OCI-LY1 (cell line): ENCODE measurements around the gene RFESD.

Source experiments
- H2AFZ ChIP-seq: fragments of 200-600 bp; sonication (generic), shearing (Covaris generic); 2 replicates; pipeline ENCODE4 v1.6.0; 2014; ENCODE audit warnings: antibody characterized with exemption, mild to moderate bottlenecking, low read length
- H3F3A ChIP-seq: fragments of 200-600 bp; sonication (generic), shearing (Covaris generic); 2 replicates; pipeline ENCODE4 v1.6.0; 2014; ENCODE audit warnings: mild to moderate bottlenecking, antibody characterized with exemption, low read length, moderate library complexity; ENCODE audit not compliant: insufficient read depth
- H3K27ac ChIP-seq: fragments of 200-600 bp; sonication (generic); 2 replicates; pipeline ENCODE4 v1.5.1; 2014; ENCODE audit warnings: low read length, mixed run types, mild to moderate bottlenecking, low read depth; ENCODE audit not compliant: poor library complexity, severe bottlenecking
- H3K27me3 ChIP-seq: fragments of 200-600 bp; sonication (generic); 2 replicates; pipeline ENCODE4 v1.6.0; 2014; ENCODE audit warnings: antibody characterized with exemption, mild to moderate bottlenecking, low read length, moderate library complexity; ENCODE audit not compliant: insufficient read depth
- H3K36me3 ChIP-seq: fragments of 200-600 bp; sonication (generic); 2 replicates; pipeline ENCODE4 v1.6.1; 2014; ENCODE audit warnings: mild to moderate bottlenecking, antibody characterized with exemption, low read length, moderate library complexity, mixed read lengths; ENCODE audit not compliant: insufficient read depth
- H3K4me1 ChIP-seq: fragments of 200-600 bp; sonication (generic); 2 replicates; pipeline ENCODE4 v1.5.1; 2014; ENCODE audit warnings: mild to moderate bottlenecking, low read length, moderate library complexity; ENCODE audit not compliant: insufficient read depth, severe bottlenecking
- H3K4me2 ChIP-seq: fragments of 200-600 bp; sonication (generic), shearing (Covaris generic); 2 replicates; pipeline ENCODE4 v1.6.1; 2014; ENCODE audit warnings: low read length
- H3K4me3 ChIP-seq: fragments of 200-600 bp; sonication (generic); 2 replicates; pipeline ENCODE4 v1.5.1; 2014; ENCODE audit warnings: low read length, low read depth, mild to moderate bottlenecking, mixed read lengths; ENCODE audit not compliant: poor library complexity, severe bottlenecking
- H3K79me2 ChIP-seq: fragments of 200-600 bp; shearing (Covaris generic); 2 replicates; pipeline ENCODE4 v1.6.1; 2016; ENCODE audit warnings: mixed run types, low read length, mixed read lengths; ENCODE audit not compliant: insufficient read depth
- H3K9ac ChIP-seq: fragments of 200-600 bp; sonication (generic), shearing (Covaris generic); 2 replicates; pipeline ENCODE4 v1.6.1; 2014; ENCODE audit warnings: mild to moderate bottlenecking, low read length, mixed read lengths
- H3K9me2 ChIP-seq: fragments of 200-600 bp; sonication (generic), shearing (Covaris generic); 2 replicates; pipeline ENCODE4 v1.6.1; 2014; ENCODE audit warnings: low read depth, mild to moderate bottlenecking, low read length, mixed read lengths
- H3K9me3 ChIP-seq: fragments of 200-600 bp; shearing (Covaris generic); 2 replicates; pipeline ENCODE4 v1.6.1; 2014; ENCODE audit warnings: low read length, mixed read lengths
- H4K20me1 ChIP-seq: fragments of 200-600 bp; sonication (generic), shearing (Covaris generic); 2 replicates; pipeline ENCODE4 v1.6.0; 2016; ENCODE audit warnings: mild to moderate bottlenecking, low read length; ENCODE audit not compliant: insufficient read depth
- EZH2 ChIP-seq: fragments of 200-600 bp; sonication (generic), shearing (Covaris generic); IDR thresholded peaks from 2 replicates; pipeline ENCODE4 v1.8.0; 2017; ENCODE audit warnings: borderline replicate concordance, mixed run types, mild to moderate bottlenecking, antibody characterized with exemption, low read length, moderate library complexity, mixed read lengths
- TF ChIP-seq, protein P1 (sequence below): fragments of 200-600 bp; sonication (generic), shearing (Covaris generic); IDR thresholded peaks from 2 replicates; pipeline ENCODE4 v1.5.1; 2017; ENCODE audit warnings: mild to moderate bottlenecking, antibody characterized with exemption, low read length, moderate library complexity, mixed read lengths

RFESD gene

DNA sequence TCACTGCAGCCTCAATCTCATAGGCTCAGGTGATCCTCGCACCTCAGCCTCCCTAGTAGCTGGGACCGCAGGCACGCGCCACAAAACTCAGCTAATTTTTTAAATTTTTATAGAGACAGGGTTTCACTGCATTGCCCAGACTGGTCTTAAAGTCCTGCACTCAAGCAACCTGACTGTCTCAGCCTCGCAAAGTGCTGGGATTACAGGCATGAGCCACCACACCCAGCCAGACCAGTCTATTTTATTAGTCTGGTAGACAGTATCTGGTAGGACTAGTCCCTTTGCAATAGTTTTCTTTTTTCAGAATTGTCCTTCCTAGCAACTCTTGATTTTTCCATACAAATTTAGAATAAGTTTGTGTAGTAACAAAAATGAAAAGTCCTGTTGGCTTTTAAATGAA lies 40.8 kb upstream of the RFESD start:
- Histone ChIP-seq H3K4me3 (no peak overlapping the region), H3K27me3 (no peaks in the 10 kb centered on the region), H3F3A (no peaks in the 10 kb centered on the region), H3K9me2 (no peaks in the 10 kb centered on the region), H3K4me2 (no peak overlapping the region), H3K27ac (no peak overlapping the region), H3K4me1 (no peaks in the 10 kb centered on the region), H3K36me3 (peaks cover 10% of the 10 kb centered on the region; the same call in 1 of the 2 replicates), H2AFZ (no peak overlapping the region), H3K9ac (no peak overlapping the region), H3K9me3 (no peaks in the 10 kb centered on the region), H3K79me2 (no peaks in the 10 kb centered on the region), H4K20me1 (no peaks in the 10 kb centered on the region)
- no peak for TF ChIP-seq EZH2
- TF ChIP-seq, protein P1, sequence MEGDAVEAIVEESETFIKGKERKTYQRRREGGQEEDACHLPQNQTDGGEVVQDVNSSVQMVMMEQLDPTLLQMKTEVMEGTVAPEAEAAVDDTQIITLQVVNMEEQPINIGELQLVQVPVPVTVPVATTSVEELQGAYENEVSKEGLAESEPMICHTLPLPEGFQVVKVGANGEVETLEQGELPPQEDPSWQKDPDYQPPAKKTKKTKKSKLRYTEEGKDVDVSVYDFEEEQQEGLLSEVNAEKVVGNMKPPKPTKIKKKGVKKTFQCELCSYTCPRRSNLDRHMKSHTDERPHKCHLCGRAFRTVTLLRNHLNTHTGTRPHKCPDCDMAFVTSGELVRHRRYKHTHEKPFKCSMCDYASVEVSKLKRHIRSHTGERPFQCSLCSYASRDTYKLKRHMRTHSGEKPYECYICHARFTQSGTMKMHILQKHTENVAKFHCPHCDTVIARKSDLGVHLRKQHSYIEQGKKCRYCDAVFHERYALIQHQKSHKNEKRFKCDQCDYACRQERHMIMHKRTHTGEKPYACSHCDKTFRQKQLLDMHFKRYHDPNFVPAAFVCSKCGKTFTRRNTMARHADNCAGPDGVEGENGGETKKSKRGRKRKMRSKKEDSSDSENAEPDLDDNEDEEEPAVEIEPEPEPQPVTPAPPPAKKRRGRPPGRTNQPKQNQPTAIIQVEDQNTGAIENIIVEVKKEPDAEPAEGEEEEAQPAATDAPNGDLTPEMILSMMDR = no peak

DNA sequence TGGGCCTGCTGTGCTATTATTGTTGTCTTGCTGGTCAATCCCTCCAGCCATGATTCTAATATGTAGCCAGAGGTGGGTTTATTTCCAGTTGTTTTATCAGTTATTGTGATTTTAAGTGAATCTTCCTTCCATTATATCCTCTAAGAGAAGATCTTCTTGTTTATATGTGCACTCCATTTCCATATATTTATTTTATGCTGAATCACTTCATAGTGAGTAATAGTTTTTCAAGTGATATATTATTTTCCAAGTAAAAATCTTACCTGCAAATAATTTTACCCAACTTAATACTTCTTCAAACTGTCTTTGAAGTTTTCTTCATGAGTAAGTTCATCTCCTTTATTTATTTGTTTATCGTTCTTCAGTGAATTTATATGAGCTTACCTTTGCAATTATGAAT lies 40.2 kb upstream of the RFESD start:
- Histone ChIP-seq H3K36me3 (peaks cover 4% of the 10 kb centered on the region; the same call in 1 of the 2 replicates), H4K20me1 (no peaks in the 10 kb centered on the region), H3F3A (no peaks in the 10 kb centered on the region), H3K9me3 (no peaks in the 10 kb centered on the region), H3K27ac (no peak overlapping the region), H2AFZ (no peak overlapping the region), H3K9ac (no peak overlapping the region), H3K4me1 (no peaks in the 10 kb centered on the region), H3K4me3 (no peak overlapping the region), H3K9me2 (no peaks in the 10 kb centered on the region), H3K79me2 (no peaks in the 10 kb centered on the region), H3K27me3 (no peaks in the 10 kb centered on the region), H3K4me2 (no peak overlapping the region)
- TF ChIP-seq EZH2 = no peak

- Histone ChIP-seq H3K4me3 (no peak overlapping the region), H3K27me3 (no peaks in the 10 kb centered on the region), H4K20me1 (no peaks in the 10 kb centered on the region), H3K4me1 (no peaks in the 10 kb centered on the region), H3K36me3 (no peaks in the 10 kb centered on the region), H3K27ac (no peak overlapping the region), H3K9me3 (0 out of 2 replicates have a peak, but pooled peaks cover 2% of the 10 kb centered on the region), H3K79me2 (no peaks in the 10 kb centered on the region), H2AFZ (no peak overlapping the region), H3K4me2 (no peak overlapping the region), H3K9ac (no peak overlapping the region), H3F3A (no peaks in the 10 kb centered on the region), H3K9me2 (no peaks in the 10 kb centered on the region)
- no peak for TF ChIP-seq EZH2
- TF ChIP-seq, protein P1 = no peak
These were observed 36.9 kb upstream of the RFESD start for GRCh38 chr5:95609711-95610110.

- no peaks in the 10 kb centered on the region for H3K36me3 ChIP-seq
- no peak overlapping the region for H3K4me3 ChIP-seq
- H3K79me2 ChIP-seq = no peaks in the 10 kb centered on the region
- H3K9ac ChIP-seq = no peak overlapping the region
- no peaks in the 10 kb centered on the region for H3K9me2 ChIP-seq
- no peak overlapping the region for H3K27ac ChIP-seq
- H3K27me3 ChIP-seq = no peaks in the 10 kb centered on the region
- H3K4me2 ChIP-seq = no peak overlapping the region
- H4K20me1 ChIP-seq = no peaks in the 10 kb centered on the region
- H3K9me3 ChIP-seq = 0 out of 2 replicates have a peak, but pooled peaks cover 2% of the 10 kb centered on the region
- TF ChIP-seq, protein P1 = no peak
- no peak for TF ChIP-seq EZH2
- H3K4me1 ChIP-seq = no peaks in the 10 kb centered on the region
- no peak overlapping the region for H2AFZ ChIP-seq
- H3F3A ChIP-seq = no peaks in the 10 kb centered on the region
These were observed 36.0 kb upstream of the RFESD start for GRCh38 chr5:95610546-95610945.
